ENCODE data around the gene MANF. TPM values are rescaled to one million over a fixed set of nuclear protein-coding genes. Genes with fewer than 3 reads are reported as not detected.

MANF gene
- total and polyA plus RNA-seq, 2 of the 4 experiments (the other 2 are of a cell fraction): 65.4 to 122 TPM

DNA sequence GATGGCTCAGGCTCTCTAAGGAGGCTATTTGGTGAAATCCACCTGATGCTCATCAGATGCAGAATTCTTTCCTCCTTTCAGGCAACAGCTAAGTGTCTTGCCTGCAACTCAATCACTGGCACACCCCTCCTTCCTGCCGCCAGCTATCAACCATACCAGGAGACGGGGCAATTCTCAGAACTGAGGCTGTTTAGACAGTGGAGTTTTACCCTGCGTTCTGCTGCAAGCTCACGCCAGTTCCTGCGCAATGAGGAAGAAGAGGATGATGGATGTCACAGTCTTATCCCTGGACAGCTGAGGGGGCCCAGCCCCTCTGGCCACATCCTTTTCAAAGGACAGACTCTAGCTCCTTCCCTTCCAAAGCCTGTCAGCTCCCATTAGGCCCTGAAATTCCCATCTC lies 7.0 kb upstream of the MANF start:
- ATAC-seq (ENCODE audit: low read depth) (no peak), DNase-seq (no peak)
- no peak overlapping the region for H3K9ac ChIP-seq (ENCODE audit: low read depth, low read length)
- CTCF ChIA-PET: no interaction called here
- peaks cover 6% of the 10 kb centered on the region for H3K27me3 ChIP-seq (ENCODE audit: control insufficient read depth, insufficient read depth, low read length)
- H4K91ac ChIP-seq (ENCODE audit: insufficient read depth, low read depth, low read length): no peak overlapping the region
- no peak overlapping the region for H3K4me3 ChIP-seq (ENCODE audit: insufficient read depth, low read depth, low read length)
- BruUV-seq (replicated peaks): no TSS peak
- no peaks in the 10 kb centered on the region for H3K4me1 ChIP-seq (ENCODE audit: control insufficient read depth, insufficient read depth, low read length)
- H3K23ac ChIP-seq (ENCODE audit: low read depth, low read length): no peak overlapping the region
- H2BK20ac ChIP-seq (ENCODE audit: low read depth, low read length): no peak overlapping the region
- no peak overlapping the region for H2BK5ac ChIP-seq (ENCODE audit: low read depth, low read length, poor library complexity, severe bottlenecking)
- no peak overlapping the region for H3K56ac ChIP-seq (ENCODE audit: extremely low read depth, insufficient read depth, low read length)
- no peak overlapping the region for H4K8ac ChIP-seq (ENCODE audit: low read depth in 2 of 2, low read length in 2 of 2)
- TF ChIP-seq BHLHE40 (IDR thresholded peaks at IDR 0.05; ENCODE audit: low read depth, low read length) (no peak), CHD1 (IDR thresholded peaks at IDR 0.05; ENCODE audit: low read depth, low read length) (no peak), POLR2A (IDR thresholded peaks at IDR 0.05; ENCODE audit: low read depth, low read length) (no peak), MXI1 (IDR thresholded peaks at IDR 0.05; ENCODE audit: borderline replicate concordance, low read depth, low read length) (no peak), RCOR1 (IDR thresholded peaks at IDR 0.05; ENCODE audit: insufficient replicate concordance, low read length) (no peak), CTCF (conservative IDR thresholded peaks at IDR 0.05; ENCODE audit: low read depth, low read length) (no peak), RAD21 (IDR thresholded peaks at IDR 0.05; ENCODE audit: low read length) (no peak), RFX5 (IDR thresholded peaks at IDR 0.05; ENCODE audit: low read depth, low read length) (no peak), NFE2L2 (IDR thresholded peaks at IDR 0.05; ENCODE audit: low read depth, low read length) (no peak), MAFK (IDR thresholded peaks at IDR 0.05; ENCODE audit: low read depth, low read length) (no peak), ELK1 (IDR thresholded peaks at IDR 0.05; ENCODE audit: borderline replicate concordance, low read depth, low read length) (no peak)
- H4K20me1 ChIP-seq (ENCODE audit: insufficient read depth, low read length): no peaks in the 10 kb centered on the region
- POLR2A ChIA-PET (ENCODE audit: unreplicated experiment): no interaction called here
- H2AK9ac ChIP-seq (replicated peaks; ENCODE audit: low read depth, low read length, poor library complexity): no peak overlapping the region
- H2BK15ac ChIP-seq (ENCODE audit: low read depth, low read length): no peak overlapping the region
- H2AK5ac ChIP-seq (ENCODE audit: low read depth, low read length): no peak overlapping the region
- intact Hi-C loops (cut with micrococcal nuclease): no loop called here
- dilution Hi-C loops (cut with HindIII; ENCODE audit: low sequenced_read_pairs, unreplicated experiment): no loop called here
- no peak overlapping the region for H3K14ac ChIP-seq (replicated peaks; ENCODE audit: low read depth, low read length)
- no CpG with 5 or more reads among the region's 5 CpGs for WGBS, 2 experiments (ENCODE audit: extremely low coverage in 2 of 2, insufficient read length in 1 of 2)
- H3K18ac ChIP-seq (ENCODE audit: low read depth, low read length): no peak overlapping the region
- no peak overlapping the region for H3K4me2 ChIP-seq (ENCODE audit: low read depth, low read length)
- peaks cover under 1 to 2% of the 10 kb centered on the region in 2 experiments; a peak in 2 of 4 replicates for H3K79me1 ChIP-seq (ENCODE audit: low read depth in 1 of 2, low read length in 2 of 2)
- H4K5ac ChIP-seq (ENCODE audit: low read depth, low read length): no peak overlapping the region
- no peak overlapping the region for H3K27ac ChIP-seq (ENCODE audit: insufficient read depth, low read length)
- H3K4ac ChIP-seq (ENCODE audit: low read depth, low read length): no peak overlapping the region
- no peak overlapping the region for H2AFZ ChIP-seq (replicated peaks; ENCODE audit: low read length, poor library complexity)
- H3K9me3 ChIP-seq (ENCODE audit: control insufficient read depth, insufficient read depth, low read length): no peaks in the 10 kb centered on the region
- no peak overlapping the region for H2BK120ac ChIP-seq (ENCODE audit: low read depth, low read length)
- in situ Hi-C loops (cut with MboI; ENCODE audit: low sequenced_read_pairs): loop anchor here (10.0 to 25.0 kb wide), 3 partner anchors 413 to 1041 kb away; partner anchors contain the start of genes PARP3, RASSF1, RRP9 and TUSC2
- H3K36me3 ChIP-seq (ENCODE audit: control insufficient read depth, insufficient read depth, low read length): no peaks in the 10 kb centered on the region
- H3K9me1 ChIP-seq (ENCODE audit: insufficient read depth, low read length): no peaks in the 10 kb centered on the region

Measured in IMR-90 (cell line).